K562 (cell line): ENCODE results near the gene ANO10. TPM values are rescaled to one million over a fixed set of nuclear protein-coding genes. Genes with fewer than 3 reads are reported as not detected.

Source experiments
- ATAC-seq: fragments of 200-7000 bp; cut with Tn5 transposase; 3 replicates; pipeline ENCODE4 v1.9.1; 2020; ENCODE audit warnings: moderate library complexity
- BruUV-seq: library from RNA; stranded (reverse); fragments of 400-500 nt; replicated peaks from 2 replicates; lab custom pipeline; 2021; lab: Mats Ljungman, UMichigan
- CTCF ChIA-PET: fragments of 300-600 bp; formaldehyde crosslinking; extraction: SDS; loops from one replicate; lab custom pipeline; 2021; ENCODE audit warnings: low intra/inter-chr PET ratio; lab: Yijun Ruan, JAX
- POLR2A ChIA-PET: fragments of 300-600, 350-650 bp; sonication (Branson Sonifier 250); formaldehyde crosslinking; extraction: SDS; loops from one replicate; lab custom pipeline; 2021; ENCODE audit warnings: antibody characterized with exemption, inconsistent platforms; lab: Yijun Ruan, JAX
- DNase-seq, 4 experiments: peaks; one replicate each; pipeline versions ENCODE4 v3.0.0 to v3.0.0-alpha.2; 2011 to 2018; ENCODE audit warnings: low spot score in 3 of 4, mixed read lengths in 3 of 4; ENCODE audit errors: extremely low read depth in 1 of 4
- FAIRE-seq: peaks from 2 replicates; lab custom pipeline; 2011; peaks lifted over from hg19 to GRCh38; lab: Jason Lieb, UNC
- H2AFZ ChIP-seq: 2 replicates; pipeline ENCODE4 v1.6.0; 2011; ENCODE audit warnings: low read depth, low read length, control low read depth, inconsistent platforms
- H3K27ac ChIP-seq: fragments of 200-600 bp; 3 replicates; pipeline ENCODE4 v1.8.0; 2011; ENCODE audit warnings: low read depth, mild to moderate bottlenecking, control low read depth, inconsistent platforms, low read length, moderate library complexity, mixed read lengths; ENCODE audit errors: extremely low read depth
- H3K27me3 ChIP-seq, 2 experiments: fragments of 300-600 bp in 1 of 2; 2 replicates in 1 of 2; 3 replicates in 1 of 2; pipeline versions ENCODE4 v1.6.0 to v1.8.0; 2011; ENCODE audit warnings: inconsistent platforms in 2 of 2, low read length in 2 of 2, mild to moderate bottlenecking in 1 of 2, mixed read lengths in 1 of 2, moderate library complexity in 1 of 2; ENCODE audit not compliant: control insufficient read depth in 2 of 2, insufficient read depth in 2 of 2
- H3K36me3 ChIP-seq: fragments of 300-600 bp; 3 replicates; pipeline ENCODE4 v1.8.0; 2011; ENCODE audit warnings: mild to moderate bottlenecking, low read length, inconsistent platforms; ENCODE audit not compliant: control insufficient read depth, insufficient read depth
- H3K4me1 ChIP-seq, 2 experiments: fragments of 200-600 bp in 1 of 2; replicated peaks in 1 of 2; 2 replicates in 1 of 2; 3 replicates in 1 of 2; pipeline versions ENCODE4 v1.5.1 to v1.8.0; 2011; ENCODE audit warnings: inconsistent platforms in 2 of 2, low read length in 2 of 2, mild to moderate bottlenecking in 1 of 2, mixed read lengths in 1 of 2, moderate library complexity in 1 of 2; ENCODE audit not compliant: control insufficient read depth in 2 of 2, insufficient read depth in 2 of 2
- H3K4me2 ChIP-seq: 2 replicates; pipeline ENCODE4 v1.6.1; 2011; ENCODE audit warnings: low read length, control low read depth, inconsistent platforms, mixed read lengths; ENCODE audit not compliant: insufficient read depth
- H3K4me3 ChIP-seq: fragments of 200-600 bp; sonication (generic), shearing (Covaris generic); 2 replicates; pipeline ENCODE4 v1.5.1; 2016; ENCODE audit warnings: control low read depth, inconsistent platforms
- H3K79me2 ChIP-seq: fragments of 200-600 bp; 3 replicates; pipeline ENCODE4 v1.8.0; 2011; ENCODE audit warnings: low read length, inconsistent platforms; ENCODE audit not compliant: control insufficient read depth, insufficient read depth
- H3K9ac ChIP-seq, 2 experiments: 2 replicates each; pipeline versions ENCODE4 v1.6.0 to v1.6.1; 2011; ENCODE audit warnings: low read depth in 2 of 2, low read length in 2 of 2, control low read depth in 1 of 2, inconsistent platforms in 1 of 2, mild to moderate bottlenecking in 1 of 2, mixed read lengths in 1 of 2; ENCODE audit not compliant: insufficient read depth in 1 of 2
- H3K9me1 ChIP-seq: one replicate; pipeline ENCODE4 v1.6.0; 2011; ENCODE audit warnings: inconsistent platforms, mild to moderate bottlenecking, low read length, moderate library complexity; ENCODE audit not compliant: control insufficient read depth, insufficient read depth
- H3K9me3 ChIP-seq: replicated peaks from 2 replicates; pipeline ENCODE4 v1.5.1; 2011; ENCODE audit warnings: low read depth, low read length, inconsistent platforms; ENCODE audit not compliant: control insufficient read depth, insufficient read depth
- H4K20me1 ChIP-seq: replicated peaks from 2 replicates; pipeline ENCODE4 v1.6.1; 2011; ENCODE audit warnings: low read length, inconsistent platforms, mixed read lengths; ENCODE audit not compliant: control insufficient read depth, insufficient read depth
- FOXJ2 ChIP-seq: fragments of 200-800 bp; sonication (Bioruptor generic); IDR thresholded peaks from 2 replicates; pipeline ENCODE4 v1.6.1; 2016; ENCODE audit warnings: missing genetic modification characterization, missing compliant biosample characterization
- HDAC2 ChIP-seq: fragments of 450-650 bp; IDR thresholded peaks from 2 replicates; pipeline ENCODE4 v1.6.1; 2016; ENCODE audit warnings: mild to moderate bottlenecking
- NELFE ChIP-seq: IDR thresholded peaks from 2 replicates; pipeline ENCODE4 v1.6.1; 2011; ENCODE audit warnings: mild to moderate bottlenecking; ENCODE audit not compliant: insufficient read depth, insufficient read length
- RBM15 ChIP-seq: fragments of 200-400 bp; formaldehyde crosslinking; IDR thresholded peaks from 2 replicates; pipeline ENCODE4 v1.6.1; 2018; ENCODE audit warnings: mild to moderate bottlenecking, low read length, moderate library complexity; ENCODE audit not compliant: insufficient read depth
- ZNF239 ChIP-seq: fragments of 250-450 bp; sonication (Bioruptor Pico); IDR thresholded peaks from 2 replicates; pipeline ENCODE4 v1.4.0; 2020; ENCODE audit warnings: mild to moderate bottlenecking
- WGBS: fragments of 100-300 bp; shearing (Covaris generic); methylation state at CpG from one replicate; pipeline ENCODE4 v1.1.6; 2016; ENCODE audit warnings: low coverage, mixed read lengths; ENCODE audit not compliant: insufficient coverage; ENCODE audit errors: missing lambda C conversion rate; 5-methylcytosine and 5-hydroxymethylcytosine counted together
- in situ Hi-C: fragments of 300-500 bp; cut with MboI; formaldehyde crosslinking; loops from 4 replicates; pipeline ENCODE4 v1.15.0; 2018; ENCODE audit warnings: inconsistent platforms, mixed read lengths
- intact Hi-C: fragments of 100-400 bp; cut with micrococcal nuclease; formaldehyde crosslinking; loops from 2 replicates; pipeline ENCODE4 v1.14.2; 2022
- polyA plus RNA-seq, 8 experiments: library from polyadenylated mRNA; depleted of rRNA in 4 of 8; stranded (reverse) in 5 of 8; unstranded in 3 of 8; fragments of >200 nt; fragmentation: Nextera tagmentation in 2 of 8; fragmentation: Illumina TruSeq in 1 of 8; extraction: Ambion mirVana in 2 of 8; extraction: Trizol in 1 of 8; gene quantifications; 2 replicates each; pipeline versions ENCODE4 v1.2.1 to v1.2.3, GENCODE V29; 2011 to 2014; ENCODE audit warnings: inconsistent platforms in 1 of 8, missing spikeins in 1 of 8
- total RNA-seq, 7 experiments: library from RNA; depleted of rRNA in 6 of 7; stranded (reverse); fragments of >200 nt in 6 of 7; fragmentation: Illumina TruSeq in 2 of 7; extraction: Trizol in 2 of 7; gene quantifications; 2 replicates each; pipeline versions ENCODE4 v1.2.1 to v1.2.3, GENCODE V29; 2011 to 2021; ENCODE audit warnings: low replicate concordance in 1 of 7
- TF ChIP-seq, protein P1 (sequence below): sonication (generic); formaldehyde crosslinking; IDR thresholded peaks from 2 replicates; pipeline ENCODE4 v1.8.1; 2023; ENCODE audit warnings: mild to moderate bottlenecking, missing genetic modification reagents
- TF ChIP-seq, protein P2 (sequence below): sonication (generic); formaldehyde crosslinking; IDR thresholded peaks from 2 replicates; pipeline ENCODE4 v1.8.0; 2022; ENCODE audit warnings: mild to moderate bottlenecking, missing genetic modification reagents
- TF ChIP-seq, protein P3 (sequence below): fragments of 250-450 bp; sonication (Bioruptor Pico); IDR thresholded peaks from 2 replicates; pipeline ENCODE4 v1.9.0; 2021; ENCODE audit warnings: mild to moderate bottlenecking, inconsistent platforms

The ANO10 gene
- total and polyA plus RNA-seq, 9 of the 15 experiments (the other 6 are each of a cell fraction or from before 2014, with no cell fraction given): 6.4 to 46.0 (median 32.3) TPM

DNA sequence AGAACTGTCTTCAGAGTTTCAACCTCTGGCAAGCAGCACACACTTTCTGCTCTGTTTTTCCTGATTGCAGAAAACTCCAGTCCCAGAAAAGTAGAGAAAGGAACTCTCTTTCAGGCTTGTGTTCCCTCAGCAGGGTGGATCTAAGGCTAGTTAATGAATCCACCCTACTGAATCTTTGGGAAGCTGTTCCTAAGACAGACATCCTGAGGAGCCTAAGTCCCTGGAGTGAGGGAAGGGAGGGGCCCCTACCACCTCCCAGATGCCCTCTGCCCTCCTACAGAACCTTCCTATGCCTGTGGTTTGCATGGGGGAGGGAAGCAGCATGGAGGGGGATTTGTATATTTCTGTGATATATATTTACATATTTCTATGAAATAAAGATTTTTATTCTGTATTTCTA is 124.4 kb downstream of the ANO10 start:
- no peak overlapping the region for H3K4me2 ChIP-seq

DNA sequence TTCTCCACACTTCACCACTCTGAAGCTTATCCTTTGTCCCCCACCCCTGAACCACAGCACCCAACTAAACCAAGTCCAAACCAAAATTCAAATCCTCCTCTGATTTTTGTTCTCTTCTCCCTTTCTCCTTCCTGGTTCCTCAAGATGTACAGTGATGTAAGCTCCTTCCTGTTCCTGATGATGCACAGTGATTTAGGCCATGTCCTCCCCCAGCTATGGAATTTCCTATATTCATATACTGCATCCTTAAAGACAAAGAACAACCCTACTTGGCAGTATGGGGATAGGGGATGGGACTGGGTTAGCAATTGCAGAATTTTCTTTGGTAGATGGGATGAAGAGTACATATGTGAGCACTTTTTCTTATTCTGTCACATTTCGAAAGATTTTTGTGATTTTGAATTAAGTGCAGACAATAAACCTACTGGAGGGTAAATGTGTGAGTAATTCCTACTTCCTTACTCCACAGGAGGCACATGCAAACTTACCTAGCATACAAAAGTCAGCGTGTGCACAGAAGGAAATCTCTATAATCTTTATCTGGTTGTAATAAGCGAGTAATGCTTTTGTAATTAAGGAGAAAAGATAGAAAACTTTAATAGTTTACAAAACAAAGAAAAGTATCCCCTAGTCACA is 125.0 kb downstream of the ANO10 start:
- FAIRE-seq: no peak
- H2AFZ ChIP-seq: no peak overlapping the region
- DNase-seq: no peak
- 43% methylated on average over 3 of the region's 3 CpGs for WGBS
- intact Hi-C loops: no loop called here
- no TSS peak for BruUV-seq
- ChIA-PET POLR2A (interaction anchor here (1.3 kb wide), 1 partner anchor 13 kb away, joined by 4 read pairs; no protein-coding TSS in a partner anchor), CTCF (no interaction called here)
- H3K9me1 ChIP-seq: no peaks in the 10 kb centered on the region
- in situ Hi-C loops: no loop called here
- no peaks in the 10 kb centered on the region for H3K9me3 ChIP-seq
- H4K20me1 ChIP-seq: no peaks in the 10 kb centered on the region
- no peaks in the 10 kb centered on the region for H3K36me3 ChIP-seq
- no peak overlapping the region for H3K27ac ChIP-seq
- H3K4me1 ChIP-seq: no peaks in the 10 kb centered on the region
- no peak overlapping the region for H3K4me3 ChIP-seq
- H3K9ac ChIP-seq: no peak overlapping the region
- no peak overlapping the region for H3K4me2 ChIP-seq
- TF ChIP-seq, protein P1, sequence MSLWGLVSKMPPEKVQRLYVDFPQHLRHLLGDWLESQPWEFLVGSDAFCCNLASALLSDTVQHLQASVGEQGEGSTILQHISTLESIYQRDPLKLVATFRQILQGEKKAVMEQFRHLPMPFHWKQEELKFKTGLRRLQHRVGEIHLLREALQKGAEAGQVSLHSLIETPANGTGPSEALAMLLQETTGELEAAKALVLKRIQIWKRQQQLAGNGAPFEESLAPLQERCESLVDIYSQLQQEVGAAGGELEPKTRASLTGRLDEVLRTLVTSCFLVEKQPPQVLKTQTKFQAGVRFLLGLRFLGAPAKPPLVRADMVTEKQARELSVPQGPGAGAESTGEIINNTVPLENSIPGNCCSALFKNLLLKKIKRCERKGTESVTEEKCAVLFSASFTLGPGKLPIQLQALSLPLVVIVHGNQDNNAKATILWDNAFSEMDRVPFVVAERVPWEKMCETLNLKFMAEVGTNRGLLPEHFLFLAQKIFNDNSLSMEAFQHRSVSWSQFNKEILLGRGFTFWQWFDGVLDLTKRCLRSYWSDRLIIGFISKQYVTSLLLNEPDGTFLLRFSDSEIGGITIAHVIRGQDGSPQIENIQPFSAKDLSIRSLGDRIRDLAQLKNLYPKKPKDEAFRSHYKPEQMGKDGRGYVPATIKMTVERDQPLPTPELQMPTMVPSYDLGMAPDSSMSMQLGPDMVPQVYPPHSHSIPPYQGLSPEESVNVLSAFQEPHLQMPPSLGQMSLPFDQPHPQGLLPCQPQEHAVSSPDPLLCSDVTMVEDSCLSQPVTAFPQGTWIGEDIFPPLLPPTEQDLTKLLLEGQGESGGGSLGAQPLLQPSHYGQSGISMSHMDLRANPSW (CRISPR knock-in tag): no peak
- TF ChIP-seq HDAC2: no peak
- TF ChIP-seq, protein P2, sequence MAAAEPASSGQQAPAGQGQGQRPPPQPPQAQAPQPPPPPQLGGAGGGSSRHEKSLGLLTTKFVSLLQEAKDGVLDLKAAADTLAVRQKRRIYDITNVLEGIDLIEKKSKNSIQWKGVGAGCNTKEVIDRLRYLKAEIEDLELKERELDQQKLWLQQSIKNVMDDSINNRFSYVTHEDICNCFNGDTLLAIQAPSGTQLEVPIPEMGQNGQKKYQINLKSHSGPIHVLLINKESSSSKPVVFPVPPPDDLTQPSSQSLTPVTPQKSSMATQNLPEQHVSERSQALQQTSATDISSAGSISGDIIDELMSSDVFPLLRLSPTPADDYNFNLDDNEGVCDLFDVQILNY (CRISPR knock-in tag): no peak
- no peak for TF ChIP-seq ZNF239
- TF ChIP-seq, protein P3, sequence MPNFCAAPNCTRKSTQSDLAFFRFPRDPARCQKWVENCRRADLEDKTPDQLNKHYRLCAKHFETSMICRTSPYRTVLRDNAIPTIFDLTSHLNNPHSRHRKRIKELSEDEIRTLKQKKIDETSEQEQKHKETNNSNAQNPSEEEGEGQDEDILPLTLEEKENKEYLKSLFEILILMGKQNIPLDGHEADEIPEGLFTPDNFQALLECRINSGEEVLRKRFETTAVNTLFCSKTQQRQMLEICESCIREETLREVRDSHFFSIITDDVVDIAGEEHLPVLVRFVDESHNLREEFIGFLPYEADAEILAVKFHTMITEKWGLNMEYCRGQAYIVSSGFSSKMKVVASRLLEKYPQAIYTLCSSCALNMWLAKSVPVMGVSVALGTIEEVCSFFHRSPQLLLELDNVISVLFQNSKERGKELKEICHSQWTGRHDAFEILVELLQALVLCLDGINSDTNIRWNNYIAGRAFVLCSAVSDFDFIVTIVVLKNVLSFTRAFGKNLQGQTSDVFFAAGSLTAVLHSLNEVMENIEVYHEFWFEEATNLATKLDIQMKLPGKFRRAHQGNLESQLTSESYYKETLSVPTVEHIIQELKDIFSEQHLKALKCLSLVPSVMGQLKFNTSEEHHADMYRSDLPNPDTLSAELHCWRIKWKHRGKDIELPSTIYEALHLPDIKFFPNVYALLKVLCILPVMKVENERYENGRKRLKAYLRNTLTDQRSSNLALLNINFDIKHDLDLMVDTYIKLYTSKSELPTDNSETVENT (CRISPR knock-in tag): no peak
- no peak for TF ChIP-seq NELFE
- no peak for ATAC-seq
- no peaks in the 10 kb centered on the region for H3K79me2 ChIP-seq
- H3K27me3 ChIP-seq: no peaks in the 10 kb centered on the region

More for the DNA sequence above, 124.4 kb downstream of the ANO10 start:
- Histone ChIP-seq H3K36me3 (no peaks in the 10 kb centered on the region), H3K9me1 (no peaks in the 10 kb centered on the region), H3K9me3 (no peaks in the 10 kb centered on the region), H3K4me1 (no peaks in the 10 kb centered on the region), H2AFZ (no peak overlapping the region), H3K27me3 (no peaks in the 10 kb centered on the region), H4K20me1 (no peaks in the 10 kb centered on the region), H3K9ac (no peak overlapping the region), H3K79me2 (no peaks in the 10 kb centered on the region), H3K27ac (no peak overlapping the region), H3K4me3 (no peak overlapping the region)
- CTCF ChIA-PET: no interaction called here
- FAIRE-seq (no peak), ATAC-seq (no peak), DNase-seq (no peak)
- no TSS peak for BruUV-seq
- TF ChIP-seq RBM15 (no peak), FOXJ2 (tag) (0 out of 2 replicates have a peak, but pooled peaks have one; percentile 21)
- in situ Hi-C loops (no loop called here), intact Hi-C loops (no loop called here)
- POLR2A ChIA-PET: no interaction called here
